HG03565 (cell line): ENCODE results near the gene TMEM185B.
"Not testable (repeated sequence)": the region's sequence is repeated elsewhere in the genome, so short reads cannot be mapped to it uniquely, and the experiment has no call there.

Experiments
- ATAC-seq: cut with Tn5 transposase; IDR thresholded peaks from one replicate; pipeline ENCODE4 v1.9.1; 2021; ENCODE audit warnings: mild to moderate bottlenecking, moderate library complexity; ENCODE audit not compliant: unreplicated experiment

The TMEM185B gene

GRCh38 chr2:120223034-120223912 is at the start of gene TMEM185B:
TSS of gene TMEM185B (minus strand) at chr2:120223400. CDS start at chr2:120222976, 424 bp downstream.
- peak; percentile 63 for ATAC-seq

GRCh38 chr2:120271711-120272379 is 48.6 kb upstream of the TMEM185B start:
- ATAC-seq = no peak

DNA sequence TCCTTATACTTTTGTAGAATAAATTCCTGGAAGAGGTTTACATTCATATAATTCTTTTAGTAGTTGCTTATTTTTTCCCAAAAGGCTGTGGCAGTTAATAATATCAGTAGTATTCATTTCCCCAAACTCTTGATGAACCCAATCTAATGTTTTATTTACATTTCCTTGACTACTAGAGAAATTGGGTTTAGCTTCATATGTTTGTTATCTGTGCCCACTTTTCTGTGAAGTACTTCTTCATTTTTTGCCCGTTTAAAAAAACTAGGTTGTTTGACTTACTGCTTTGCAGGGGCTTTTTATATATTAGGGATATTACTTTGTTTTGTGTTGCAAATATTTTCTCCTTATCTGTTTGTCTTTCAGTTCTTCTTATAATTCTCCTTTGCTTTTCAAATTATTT is 46.6 kb upstream of the TMEM185B start:
- ATAC-seq = no peak

GRCh38 chr2:120269076-120269744 is 46.0 kb upstream of the TMEM185B start:
- ATAC-seq = no peak

DNA sequence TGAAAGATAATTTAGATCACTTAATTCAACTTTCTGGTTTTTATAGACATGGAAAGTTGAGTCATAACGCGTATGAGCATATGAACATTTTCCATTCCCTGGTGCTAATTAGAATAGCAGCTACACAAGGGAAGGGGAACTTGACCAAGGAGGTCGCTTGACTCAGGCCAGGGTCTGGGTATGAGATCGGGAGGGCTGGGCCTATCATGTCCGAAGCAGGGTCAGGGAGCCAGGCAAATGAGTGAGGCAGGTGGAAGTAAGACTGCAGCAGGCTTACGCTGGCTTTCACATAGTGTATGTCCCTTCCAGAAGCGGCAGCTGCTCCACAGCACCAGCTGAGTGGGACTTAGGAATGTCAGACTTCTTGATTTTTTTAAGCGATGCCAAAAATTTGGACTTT is 44.1 kb upstream of the TMEM185B start:
- ATAC-seq = no peak

DNA sequence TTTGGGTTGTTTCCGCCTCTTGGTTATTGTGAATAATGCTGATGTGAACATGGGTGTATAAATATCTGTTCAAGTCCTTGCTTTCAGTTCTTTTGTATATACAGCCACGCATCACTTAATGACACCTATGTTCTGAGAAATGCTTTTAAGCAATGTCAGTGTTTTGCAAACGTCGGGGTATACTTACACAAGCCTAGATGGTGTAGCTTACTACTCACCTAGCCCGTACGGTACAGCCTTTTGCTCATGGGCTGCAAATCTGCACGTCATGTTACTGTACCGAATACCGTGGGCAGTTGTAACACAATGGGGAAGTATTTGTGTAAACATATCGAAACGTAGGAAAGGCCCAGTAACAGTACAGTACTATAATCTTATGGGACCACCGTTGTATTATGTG is 41.8 kb upstream of the TMEM185B start:
- ATAC-seq = peak; percentile 50

DNA sequence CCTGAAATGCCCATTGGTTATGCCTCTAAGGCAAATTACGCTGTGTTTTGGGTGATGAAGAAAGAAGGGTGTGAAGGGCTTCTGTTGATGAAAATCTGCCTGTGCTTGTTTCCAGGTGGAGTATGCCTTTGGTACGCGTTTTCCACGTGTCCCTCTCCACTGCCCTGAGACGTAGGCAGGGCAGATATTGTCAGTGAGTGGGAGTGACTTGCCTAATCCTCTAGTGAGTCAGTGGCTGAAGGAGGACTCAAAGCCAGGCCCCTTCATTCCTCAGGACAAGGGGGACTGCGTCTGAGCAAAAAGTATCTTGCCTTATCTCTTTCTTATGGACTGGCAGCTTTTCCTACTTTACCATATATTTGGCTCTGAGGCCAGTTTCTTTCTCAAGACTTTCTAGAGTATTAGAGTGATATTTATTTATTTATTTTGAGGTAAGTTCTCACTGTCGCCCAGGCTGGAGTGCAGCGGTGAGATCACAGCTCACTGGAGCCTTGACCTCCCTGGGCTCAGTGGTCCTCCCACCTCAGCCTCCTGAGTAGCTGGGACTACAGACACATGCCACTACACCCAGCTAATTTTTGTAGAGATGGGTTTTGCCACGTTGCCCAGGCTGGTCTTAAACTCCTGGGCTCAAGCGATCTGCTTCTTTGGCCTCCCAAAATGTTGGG is 39.7 kb upstream of the TMEM185B start:
- no peak for ATAC-seq

GRCh38 chr2:120262150-120262549 is 39.0 kb upstream of the TMEM185B start:
- ATAC-seq = no peak

GRCh38 chr2:120261387-120262006 is 38.3 kb upstream of the TMEM185B start:
- peak; percentile 70 for ATAC-seq

DNA sequence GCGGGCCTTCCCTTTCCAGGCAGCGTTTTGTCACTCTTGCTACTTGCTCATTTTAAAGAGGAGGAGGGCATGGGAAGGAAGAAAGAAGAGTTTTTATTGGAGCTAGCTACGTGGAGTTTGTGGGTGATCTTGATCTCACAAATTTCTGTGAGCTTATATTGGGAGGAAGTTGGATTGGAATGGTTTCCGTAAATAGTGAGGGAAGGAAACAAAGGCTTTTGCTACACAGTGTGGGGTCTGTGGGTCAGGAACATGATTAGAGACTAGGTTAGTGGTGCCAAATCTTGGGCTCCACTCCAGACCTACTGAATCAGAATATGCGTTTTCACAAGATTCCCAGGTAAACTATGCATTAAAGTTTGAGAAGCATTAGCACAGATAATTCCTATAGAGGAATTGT is 37.5 kb upstream of the TMEM185B start:
- no peak for ATAC-seq

GRCh38 chr2:120259939-120260338 is 36.7 kb upstream of the TMEM185B start:
- not testable (repeated sequence) for ATAC-seq

DNA sequence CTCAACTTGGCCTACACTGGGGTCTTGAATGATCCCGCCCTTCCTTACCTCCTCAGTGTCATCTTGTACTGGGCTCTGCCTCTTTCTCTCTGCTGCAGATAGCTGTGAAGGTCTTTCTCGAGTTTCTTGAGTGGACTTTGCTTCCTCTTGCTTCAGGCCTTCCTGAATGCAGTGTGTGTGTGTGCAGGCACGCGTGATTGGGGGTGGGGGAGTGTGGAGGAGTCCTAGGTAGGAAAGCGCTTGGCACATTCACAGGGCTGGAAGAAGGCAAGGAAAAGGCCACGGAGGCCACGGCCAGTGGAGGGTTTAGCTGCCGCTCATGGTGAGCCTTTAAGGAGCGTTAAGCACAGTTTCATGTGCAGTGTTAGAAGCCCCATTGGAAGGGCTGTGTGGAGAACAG is 35.0 kb upstream of the TMEM185B start:
- ATAC-seq = no peak

GRCh38 chr2:120257522-120257921 is 34.3 kb upstream of the TMEM185B start:
- no peak for ATAC-seq

GRCh38 chr2:120256651-120257000 is 33.4 kb upstream of the TMEM185B start:
- ATAC-seq = no peak

DNA sequence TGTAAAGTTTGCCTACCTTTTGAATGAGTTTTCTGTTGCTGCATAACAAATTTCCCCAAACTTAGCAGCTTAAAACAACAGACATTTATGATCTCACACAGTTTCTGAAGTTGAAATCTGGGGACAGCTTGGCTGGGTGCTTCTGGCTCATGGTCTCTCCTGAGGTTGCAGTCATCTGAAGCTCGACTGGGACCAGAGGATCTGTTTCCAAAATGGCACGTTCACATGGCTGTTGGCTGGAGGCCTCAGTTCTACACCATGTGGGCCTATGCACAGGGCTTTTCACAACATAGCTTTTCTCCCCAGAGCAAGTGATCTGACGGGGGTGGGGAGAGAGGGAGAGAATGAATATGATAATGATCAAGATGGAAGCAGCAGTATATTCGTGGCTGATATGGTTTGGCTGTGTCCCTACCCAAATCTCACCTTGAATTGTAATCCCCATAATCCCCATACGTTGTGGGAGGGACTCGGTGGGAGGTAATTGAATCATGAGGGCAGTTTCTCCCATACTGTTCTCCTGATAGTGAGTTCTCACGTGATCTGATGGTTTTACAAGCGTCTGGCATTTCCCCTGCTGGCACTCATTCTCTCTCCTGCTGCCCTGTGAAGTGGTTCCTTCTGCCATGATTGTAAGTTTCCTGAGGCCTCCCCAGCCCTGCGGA is 32.9 kb upstream of the TMEM185B start:
- ATAC-seq = no peak

GRCh38 chr2:120255071-120255470 is 31.9 kb upstream of the TMEM185B start:
- ATAC-seq = no peak

DNA sequence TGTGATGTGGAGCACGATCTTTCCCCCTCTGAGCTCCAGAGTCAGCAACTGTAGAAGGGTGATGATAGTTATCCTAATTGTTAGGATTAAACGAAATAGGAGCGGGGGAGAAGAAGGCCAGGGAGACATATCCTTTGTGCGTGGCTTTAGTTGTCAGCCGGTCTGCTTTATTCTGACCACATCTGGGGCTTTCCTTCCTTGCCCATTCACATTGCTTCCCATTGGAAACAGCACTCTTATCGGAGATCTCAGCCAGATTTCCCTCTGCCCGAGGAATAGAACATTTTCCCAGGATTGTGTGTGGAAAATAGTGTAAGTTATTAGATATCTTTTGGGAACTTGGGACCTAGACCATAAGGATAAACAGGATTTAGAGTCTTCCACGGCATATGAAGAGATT is 31.0 kb upstream of the TMEM185B start:
- no peak for ATAC-seq

DNA sequence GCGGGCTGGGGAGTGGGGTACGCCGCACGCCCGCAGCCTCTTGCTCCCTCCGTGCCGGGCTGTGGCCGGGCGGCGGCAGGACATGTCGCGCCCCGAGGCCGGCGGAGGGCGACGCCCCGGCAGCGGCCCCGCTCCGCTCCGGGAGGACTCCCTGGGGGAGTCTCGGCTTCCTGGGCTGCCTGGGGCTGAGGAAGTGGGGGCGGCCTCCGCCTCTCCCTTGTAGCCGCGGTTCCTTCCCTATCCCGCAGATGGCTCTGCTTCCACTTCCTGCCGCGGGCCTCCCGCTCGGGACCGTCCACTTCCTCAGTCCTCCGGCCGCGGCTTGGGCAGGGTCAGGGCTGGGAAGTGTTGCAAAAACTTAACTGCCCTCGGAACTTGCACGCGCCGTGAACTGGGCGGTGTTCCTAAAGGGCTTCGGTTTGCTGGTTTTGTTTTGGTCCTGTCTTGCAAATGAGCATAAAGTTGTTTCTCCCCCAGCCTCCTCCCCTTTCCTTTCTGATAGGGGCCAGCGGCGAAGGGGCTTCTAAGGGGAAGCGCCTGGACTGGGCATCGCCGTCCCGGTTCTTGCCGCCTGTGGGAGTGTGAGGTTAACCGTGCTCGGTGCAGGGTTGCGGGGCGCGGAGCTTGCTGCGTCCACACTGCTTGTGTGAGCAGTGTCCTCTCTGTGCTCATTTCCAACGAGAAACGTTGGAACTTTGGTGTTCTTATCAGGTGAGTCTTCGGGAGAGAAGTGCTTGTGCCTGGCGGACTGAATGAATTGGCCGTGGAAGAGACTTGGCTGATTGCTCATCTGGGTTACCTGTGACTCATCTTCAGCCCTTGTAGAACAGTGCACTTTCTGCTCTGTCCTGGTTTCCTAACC is 30.1 kb upstream of the TMEM185B start:
- peak; percentile 16 for ATAC-seq
